GM13977 (cell line): ENCODE data around the gene RBBP7.

ENCODE experiments used
- DNase-seq: peaks from one replicate; pipeline ENCODE4 v3.0.0; 2012; ENCODE audit warnings: low spot score
- in situ Hi-C: fragments of 300-500 bp; cut with MboI; formaldehyde crosslinking; loops from one replicate; pipeline ENCODE4 v1.12.0; 2022; ENCODE audit warnings: low sequenced_read_pairs, low pct_unique_long_range_greater_than_20kb, mixed read lengths, inconsistent platforms; ENCODE audit not compliant: unreplicated experiment
- TF ChIP-seq, protein P1 (sequence below): IDR thresholded peaks from 2 replicates; pipeline ENCODE4 v1.5.1; 2012; ENCODE audit warnings: mild to moderate bottlenecking, control low read depth; ENCODE audit not compliant: insufficient read depth; ENCODE audit errors: extremely low read depth, missing control alignments

Gene RBBP7

DNA sequence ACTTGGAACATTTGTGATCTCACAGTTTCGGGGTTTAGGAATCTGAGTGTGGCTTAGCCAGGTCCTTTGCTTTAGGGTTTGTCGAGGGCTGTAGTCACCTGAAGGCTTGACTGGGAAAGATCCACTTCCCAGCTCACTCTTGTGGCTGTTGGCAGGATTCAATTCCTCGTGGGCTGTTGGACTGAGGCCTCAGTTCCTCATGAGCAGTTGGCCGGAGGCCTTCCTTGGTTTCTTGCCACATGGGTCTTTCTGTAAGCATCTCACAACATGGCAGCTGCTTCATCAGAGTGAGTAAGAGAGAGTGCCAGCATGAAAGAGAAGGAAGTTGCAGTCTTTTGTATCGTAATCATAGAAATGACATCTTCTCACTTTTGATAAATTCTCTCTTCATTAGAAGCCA is 72.8 kb downstream of the RBBP7 start:
- in situ Hi-C loops: no loop called here
- DNase-seq: no peak
- TF ChIP-seq, protein P1, sequence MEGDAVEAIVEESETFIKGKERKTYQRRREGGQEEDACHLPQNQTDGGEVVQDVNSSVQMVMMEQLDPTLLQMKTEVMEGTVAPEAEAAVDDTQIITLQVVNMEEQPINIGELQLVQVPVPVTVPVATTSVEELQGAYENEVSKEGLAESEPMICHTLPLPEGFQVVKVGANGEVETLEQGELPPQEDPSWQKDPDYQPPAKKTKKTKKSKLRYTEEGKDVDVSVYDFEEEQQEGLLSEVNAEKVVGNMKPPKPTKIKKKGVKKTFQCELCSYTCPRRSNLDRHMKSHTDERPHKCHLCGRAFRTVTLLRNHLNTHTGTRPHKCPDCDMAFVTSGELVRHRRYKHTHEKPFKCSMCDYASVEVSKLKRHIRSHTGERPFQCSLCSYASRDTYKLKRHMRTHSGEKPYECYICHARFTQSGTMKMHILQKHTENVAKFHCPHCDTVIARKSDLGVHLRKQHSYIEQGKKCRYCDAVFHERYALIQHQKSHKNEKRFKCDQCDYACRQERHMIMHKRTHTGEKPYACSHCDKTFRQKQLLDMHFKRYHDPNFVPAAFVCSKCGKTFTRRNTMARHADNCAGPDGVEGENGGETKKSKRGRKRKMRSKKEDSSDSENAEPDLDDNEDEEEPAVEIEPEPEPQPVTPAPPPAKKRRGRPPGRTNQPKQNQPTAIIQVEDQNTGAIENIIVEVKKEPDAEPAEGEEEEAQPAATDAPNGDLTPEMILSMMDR: no peak

DNA sequence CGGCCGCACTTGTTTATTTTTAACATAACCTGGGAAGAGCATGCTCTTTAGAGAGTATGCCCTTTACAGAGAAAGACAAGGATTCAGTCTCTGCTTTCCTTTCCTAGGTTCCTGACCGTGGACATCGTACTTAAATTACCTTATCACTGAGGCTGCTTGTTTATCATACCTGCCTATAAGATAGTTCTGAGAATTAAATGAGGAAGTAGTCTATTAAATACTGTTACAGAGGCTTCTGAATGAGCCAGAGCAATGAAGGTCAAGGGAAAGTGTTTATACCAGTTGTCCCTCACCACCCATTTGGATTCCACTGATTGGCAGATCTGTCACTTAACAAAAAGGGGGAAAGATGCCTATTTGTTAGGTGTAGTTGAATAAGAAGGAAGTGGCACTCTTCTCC is 73.9 kb downstream of the RBBP7 start:
- in situ Hi-C loops: no loop called here
- TF ChIP-seq, protein P1: no peak
- DNase-seq: no peak
